SK-N-SH (cell line): ENCODE measurements around the gene ECI1.

Experiments
- JUND ChIP-seq: IDR thresholded peaks from 2 replicates; pipeline ENCODE4 v1.4.0; 2012
- NFIC ChIP-seq: IDR thresholded peaks from 2 replicates; pipeline ENCODE4 v1.4.0; 2012; ENCODE audit warnings: borderline replicate concordance
- POLR2AphosphoS5 ChIP-seq: IDR thresholded peaks from 2 replicates; pipeline ENCODE4 v1.6.1; 2012; ENCODE audit warnings: low read depth, low read length
- SMC3 ChIP-seq: IDR thresholded peaks from 2 replicates; pipeline ENCODE4 v1.6.1; 2012; ENCODE audit warnings: low read depth, low read length, improper control_type of control experiment
- TCF12 ChIP-seq: IDR thresholded peaks from 2 replicates; pipeline ENCODE4 v1.4.0; 2012
- YY1 ChIP-seq: IDR thresholded peaks from 2 replicates; pipeline ENCODE4 v1.4.0; 2012; ENCODE audit warnings: low read depth, mild to moderate bottlenecking
- TF ChIP-seq, protein P1 (sequence below): IDR thresholded peaks from 2 replicates; pipeline ENCODE4 v1.6.1; 2012; ENCODE audit warnings: mild to moderate bottlenecking, low read depth, low read length, moderate library complexity
- TF ChIP-seq, protein P2 (sequence below): fragments of 200-600 bp; sonication (generic); IDR thresholded peaks from 2 replicates; pipeline ENCODE4 v1.6.1; 2017; ENCODE audit warnings: antibody characterized with exemption, mild to moderate bottlenecking, moderate library complexity
- TF ChIP-seq, protein P3 (sequence below): IDR thresholded peaks from 2 replicates; pipeline ENCODE4 v1.4.0; 2012; ENCODE audit warnings: low read depth, borderline replicate concordance
- TF ChIP-seq, protein P4 (sequence below): IDR thresholded peaks from 2 replicates; pipeline ENCODE4; 2012
- TF ChIP-seq, protein P5 (sequence below): fragments of 150-350 bp; IDR thresholded peaks from 2 replicates; pipeline ENCODE4 v1.6.1; 2017; ENCODE audit warnings: antibody characterized with exemption, low read length, low read depth, borderline replicate concordance

DNA sequence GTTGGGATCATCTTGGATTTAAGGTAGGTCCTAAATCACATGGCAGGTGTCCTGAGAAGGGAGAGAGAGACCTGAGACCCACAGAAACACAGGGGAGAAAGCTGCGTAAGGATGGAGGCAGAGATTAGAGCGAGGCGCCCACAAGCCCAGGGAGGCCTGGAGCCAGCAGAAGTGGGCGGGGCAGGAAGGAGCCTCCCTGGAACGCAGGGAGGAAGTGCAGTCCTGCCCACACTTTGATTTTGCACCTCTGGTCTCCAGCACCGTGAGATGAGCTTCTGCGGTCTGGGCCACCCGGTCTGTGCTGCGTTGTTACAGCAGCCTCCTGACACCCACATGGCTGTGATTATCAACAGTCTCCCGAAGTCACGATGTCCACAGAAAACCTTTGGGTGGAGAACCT, 8.8 kb downstream of the ECI1 start:
- TF ChIP-seq, protein P1, sequence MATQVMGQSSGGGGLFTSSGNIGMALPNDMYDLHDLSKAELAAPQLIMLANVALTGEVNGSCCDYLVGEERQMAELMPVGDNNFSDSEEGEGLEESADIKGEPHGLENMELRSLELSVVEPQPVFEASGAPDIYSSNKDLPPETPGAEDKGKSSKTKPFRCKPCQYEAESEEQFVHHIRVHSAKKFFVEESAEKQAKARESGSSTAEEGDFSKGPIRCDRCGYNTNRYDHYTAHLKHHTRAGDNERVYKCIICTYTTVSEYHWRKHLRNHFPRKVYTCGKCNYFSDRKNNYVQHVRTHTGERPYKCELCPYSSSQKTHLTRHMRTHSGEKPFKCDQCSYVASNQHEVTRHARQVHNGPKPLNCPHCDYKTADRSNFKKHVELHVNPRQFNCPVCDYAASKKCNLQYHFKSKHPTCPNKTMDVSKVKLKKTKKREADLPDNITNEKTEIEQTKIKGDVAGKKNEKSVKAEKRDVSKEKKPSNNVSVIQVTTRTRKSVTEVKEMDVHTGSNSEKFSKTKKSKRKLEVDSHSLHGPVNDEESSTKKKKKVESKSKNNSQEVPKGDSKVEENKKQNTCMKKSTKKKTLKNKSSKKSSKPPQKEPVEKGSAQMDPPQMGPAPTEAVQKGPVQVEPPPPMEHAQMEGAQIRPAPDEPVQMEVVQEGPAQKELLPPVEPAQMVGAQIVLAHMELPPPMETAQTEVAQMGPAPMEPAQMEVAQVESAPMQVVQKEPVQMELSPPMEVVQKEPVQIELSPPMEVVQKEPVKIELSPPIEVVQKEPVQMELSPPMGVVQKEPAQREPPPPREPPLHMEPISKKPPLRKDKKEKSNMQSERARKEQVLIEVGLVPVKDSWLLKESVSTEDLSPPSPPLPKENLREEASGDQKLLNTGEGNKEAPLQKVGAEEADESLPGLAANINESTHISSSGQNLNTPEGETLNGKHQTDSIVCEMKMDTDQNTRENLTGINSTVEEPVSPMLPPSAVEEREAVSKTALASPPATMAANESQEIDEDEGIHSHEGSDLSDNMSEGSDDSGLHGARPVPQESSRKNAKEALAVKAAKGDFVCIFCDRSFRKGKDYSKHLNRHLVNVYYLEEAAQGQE, result no peak
- TF ChIP-seq NFIC, result no peak
- TF ChIP-seq POLR2AphosphoS5, result no peak
- TF ChIP-seq, protein P2, sequence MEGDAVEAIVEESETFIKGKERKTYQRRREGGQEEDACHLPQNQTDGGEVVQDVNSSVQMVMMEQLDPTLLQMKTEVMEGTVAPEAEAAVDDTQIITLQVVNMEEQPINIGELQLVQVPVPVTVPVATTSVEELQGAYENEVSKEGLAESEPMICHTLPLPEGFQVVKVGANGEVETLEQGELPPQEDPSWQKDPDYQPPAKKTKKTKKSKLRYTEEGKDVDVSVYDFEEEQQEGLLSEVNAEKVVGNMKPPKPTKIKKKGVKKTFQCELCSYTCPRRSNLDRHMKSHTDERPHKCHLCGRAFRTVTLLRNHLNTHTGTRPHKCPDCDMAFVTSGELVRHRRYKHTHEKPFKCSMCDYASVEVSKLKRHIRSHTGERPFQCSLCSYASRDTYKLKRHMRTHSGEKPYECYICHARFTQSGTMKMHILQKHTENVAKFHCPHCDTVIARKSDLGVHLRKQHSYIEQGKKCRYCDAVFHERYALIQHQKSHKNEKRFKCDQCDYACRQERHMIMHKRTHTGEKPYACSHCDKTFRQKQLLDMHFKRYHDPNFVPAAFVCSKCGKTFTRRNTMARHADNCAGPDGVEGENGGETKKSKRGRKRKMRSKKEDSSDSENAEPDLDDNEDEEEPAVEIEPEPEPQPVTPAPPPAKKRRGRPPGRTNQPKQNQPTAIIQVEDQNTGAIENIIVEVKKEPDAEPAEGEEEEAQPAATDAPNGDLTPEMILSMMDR, result no peak
- TF ChIP-seq, protein P3, sequence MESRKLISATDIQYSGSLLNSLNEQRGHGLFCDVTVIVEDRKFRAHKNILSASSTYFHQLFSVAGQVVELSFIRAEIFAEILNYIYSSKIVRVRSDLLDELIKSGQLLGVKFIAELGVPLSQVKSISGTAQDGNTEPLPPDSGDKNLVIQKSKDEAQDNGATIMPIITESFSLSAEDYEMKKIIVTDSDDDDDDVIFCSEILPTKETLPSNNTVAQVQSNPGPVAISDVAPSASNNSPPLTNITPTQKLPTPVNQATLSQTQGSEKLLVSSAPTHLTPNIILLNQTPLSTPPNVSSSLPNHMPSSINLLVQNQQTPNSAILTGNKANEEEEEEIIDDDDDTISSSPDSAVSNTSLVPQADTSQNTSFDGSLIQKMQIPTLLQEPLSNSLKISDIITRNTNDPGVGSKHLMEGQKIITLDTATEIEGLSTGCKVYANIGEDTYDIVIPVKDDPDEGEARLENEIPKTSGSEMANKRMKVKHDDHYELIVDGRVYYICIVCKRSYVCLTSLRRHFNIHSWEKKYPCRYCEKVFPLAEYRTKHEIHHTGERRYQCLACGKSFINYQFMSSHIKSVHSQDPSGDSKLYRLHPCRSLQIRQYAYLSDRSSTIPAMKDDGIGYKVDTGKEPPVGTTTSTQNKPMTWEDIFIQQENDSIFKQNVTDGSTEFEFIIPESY, result no peak
- TF ChIP-seq TCF12, result no peak
- TF ChIP-seq, protein P4, sequence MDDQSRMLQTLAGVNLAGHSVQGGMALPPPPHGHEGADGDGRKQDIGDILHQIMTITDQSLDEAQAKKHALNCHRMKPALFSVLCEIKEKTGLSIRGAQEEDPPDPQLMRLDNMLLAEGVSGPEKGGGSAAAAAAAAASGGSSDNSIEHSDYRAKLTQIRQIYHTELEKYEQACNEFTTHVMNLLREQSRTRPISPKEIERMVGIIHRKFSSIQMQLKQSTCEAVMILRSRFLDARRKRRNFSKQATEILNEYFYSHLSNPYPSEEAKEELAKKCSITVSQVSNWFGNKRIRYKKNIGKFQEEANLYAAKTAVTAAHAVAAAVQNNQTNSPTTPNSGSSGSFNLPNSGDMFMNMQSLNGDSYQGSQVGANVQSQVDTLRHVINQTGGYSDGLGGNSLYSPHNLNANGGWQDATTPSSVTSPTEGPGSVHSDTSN, result no peak
- TF ChIP-seq, protein P5, sequence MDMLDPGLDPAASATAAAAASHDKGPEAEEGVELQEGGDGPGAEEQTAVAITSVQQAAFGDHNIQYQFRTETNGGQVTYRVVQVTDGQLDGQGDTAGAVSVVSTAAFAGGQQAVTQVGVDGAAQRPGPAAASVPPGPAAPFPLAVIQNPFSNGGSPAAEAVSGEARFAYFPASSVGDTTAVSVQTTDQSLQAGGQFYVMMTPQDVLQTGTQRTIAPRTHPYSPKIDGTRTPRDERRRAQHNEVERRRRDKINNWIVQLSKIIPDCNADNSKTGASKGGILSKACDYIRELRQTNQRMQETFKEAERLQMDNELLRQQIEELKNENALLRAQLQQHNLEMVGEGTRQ, result no peak
- no peak for TF ChIP-seq YY1
- TF ChIP-seq SMC3, result no peak
- no peak for TF ChIP-seq JUND
